ENCODE results near the gene KRTAP1-3. TPM values are rescaled to one million over a fixed set of nuclear protein-coding genes. Genes with fewer than 3 reads are reported as not detected.
"Not testable (repeated sequence)": the region's sequence is repeated elsewhere in the genome, so short reads cannot be mapped to it uniquely, and the experiment has no call there.

The KRTAP1-3 gene
- total RNA-seq, 3 donors from 2014 or later (not counting 1 experiment from before 2014, with no cell fraction given), result not detected

GRCh38 chr17:41042953-41043352, 8.3 kb upstream of the KRTAP1-3 start:
- Histone ChIP-seq H3K27me3 (ENCODE audit: control insufficient read depth, insufficient read depth, low read length) (peaks cover 4% of the 10 kb centered on the region), H3K36me3 (ENCODE audit: control insufficient read depth, insufficient read depth, low read length) (no peaks in the 10 kb centered on the region), H3K27ac (ENCODE audit: low read length) (no peak overlapping the region), H3K9me3 (ENCODE audit: control insufficient read depth, insufficient read depth, low read length) (no peaks in the 10 kb centered on the region), H3K4me1 (ENCODE audit: control insufficient read depth, insufficient read depth, low read length) (no peaks in the 10 kb centered on the region), H3K4me3 (ENCODE audit: low read length) (no peak overlapping the region)
- DNase-seq (no peak), ATAC-seq (no peak)
- TF ChIP-seq CTCF (IDR thresholded peaks at IDR 0.05), result no peak
- H3K9me3 Mint-ChIP-seq, result no peaks in the 10 kb centered on the region
- no peak overlapping the region for H3K27ac Mint-ChIP-seq
- no peaks in the 10 kb centered on the region for H3K4me1 Mint-ChIP-seq
- H3K36me3 Mint-ChIP-seq, result no peaks in the 10 kb centered on the region
- H3K4me3 Mint-ChIP-seq, result no peak overlapping the region
- WGBS (ENCODE audit: insufficient coverage), result no CpG with 5 or more reads among the region's 1 CpG
- intact Hi-C loops (cut with micrococcal nuclease), result no loop called here
- H3K27me3 Mint-ChIP-seq (ENCODE audit: low read depth in 2 of 2), result peaks cover 19 to 34% of the 10 kb centered on the region in 2 donors

- H3K27ac Mint-ChIP-seq; H3K27ac ChIP-seq (ENCODE audit: low read length); H3K27me3 ChIP-seq (ENCODE audit: control insufficient read depth, insufficient read depth, low read length); H3K4me1 Mint-ChIP-seq; intact Hi-C loops (cut with micrococcal nuclease); H3K4me1 ChIP-seq (ENCODE audit: control insufficient read depth, insufficient read depth, low read length); H3K9me3 ChIP-seq (ENCODE audit: control insufficient read depth, insufficient read depth, low read length); H3K4me3 ChIP-seq (ENCODE audit: low read length); ATAC-seq; H3K4me3 Mint-ChIP-seq; H3K9me3 Mint-ChIP-seq; DNase-seq; H3K36me3 ChIP-seq (ENCODE audit: control insufficient read depth, insufficient read depth, low read length); H3K36me3 Mint-ChIP-seq: not testable (repeated sequence)
- H3K27me3 Mint-ChIP-seq (ENCODE audit: low read depth in 2 of 2), result peaks cover 11 to 34% of the 10 kb centered on the region in 2 donors
- WGBS (ENCODE audit: insufficient coverage), result 82% methylated on average over 14 of the region's 14 CpGs
Observed at GRCh38 chr17:41040783-41041571, 6.3 kb upstream of the KRTAP1-3 start, which contains the start of gene KRTAP1-1. Gene KRTAP1-1 (minus strand): TSS chr17:41041450. CDS start chr17:41041397, 53 bp downstream.

- intact Hi-C loops (cut with micrococcal nuclease), result no loop called here
- no peaks in the 10 kb centered on the region for H3K36me3 ChIP-seq (ENCODE audit: control insufficient read depth, insufficient read depth, low read length)
- Mint-ChIP-seq H3K9me3 (no peaks in the 10 kb centered on the region), H3K27ac (no peak overlapping the region), H3K36me3 (no peaks in the 10 kb centered on the region), H3K27me3 (ENCODE audit: low read depth in 2 of 2) (peaks cover 9 to 36% of the 10 kb centered on the region in 2 donors), H3K4me1 (no peaks in the 10 kb centered on the region), H3K4me3 (no peak overlapping the region)
- DNase-seq (no peak), ATAC-seq (no peak)
- H3K27me3 ChIP-seq (ENCODE audit: control insufficient read depth, insufficient read depth, low read length), result peaks cover 8% of the 10 kb centered on the region
- H3K27ac ChIP-seq (ENCODE audit: low read length), result no peak overlapping the region
- H3K4me1 ChIP-seq (ENCODE audit: control insufficient read depth, insufficient read depth, low read length), result no peaks in the 10 kb centered on the region
- 88% methylated on average over 2 of the region's 2 CpGs for WGBS (ENCODE audit: insufficient coverage)
- TF ChIP-seq CTCF (IDR thresholded peaks at IDR 0.05), result no peak
- H3K9me3 ChIP-seq (ENCODE audit: control insufficient read depth, insufficient read depth, low read length), result no peaks in the 10 kb centered on the region
- no peak overlapping the region for H3K4me3 ChIP-seq (ENCODE audit: low read length)
Observed at GRCh38 chr17:41037853-41038350, 3.2 kb upstream of the KRTAP1-3 start.

DNA sequence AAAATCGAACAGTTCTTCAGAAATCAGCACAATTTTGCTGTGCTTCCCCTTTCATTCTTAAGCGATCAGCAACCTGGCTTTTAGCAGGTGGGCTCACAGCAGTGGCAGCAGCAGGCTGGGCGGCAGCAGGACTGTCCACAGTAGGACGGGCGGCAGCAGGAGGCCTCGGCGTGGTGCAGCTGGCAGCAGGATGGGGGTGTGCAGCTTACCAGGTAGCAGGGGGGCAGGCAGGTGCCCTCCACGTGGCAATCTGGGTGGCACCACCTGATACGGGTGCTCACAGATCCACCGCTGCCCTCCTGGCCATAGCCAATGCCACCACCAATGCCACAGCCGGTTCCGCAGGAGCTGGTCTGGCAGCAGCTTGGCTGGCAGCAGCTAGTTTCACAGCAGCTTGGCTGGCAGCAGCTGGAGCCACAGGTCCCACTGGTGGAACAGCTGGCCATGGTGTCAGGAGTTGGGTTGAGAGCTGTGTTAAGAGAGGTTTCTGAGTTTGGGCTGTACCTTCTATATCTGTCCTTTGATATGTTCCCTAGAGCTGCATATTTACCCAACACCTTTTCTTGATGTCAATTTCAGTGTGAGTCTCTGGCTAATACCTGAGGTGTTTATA, 4.9 kb downstream of the KRTAP1-3 start, which contains the start of gene KRTAP1-4:
Gene KRTAP1-4, minus strand, starts transcription at position 563 of the 613 bp plus-strand sequence. Its CDS starts 117 bp downstream, at position 446.
- DNase-seq, result no peak
- peaks cover 21 to 46% of the 10 kb centered on the region in 2 donors for H3K27me3 Mint-ChIP-seq (ENCODE audit: low read depth in 2 of 2)
- no peak within 1 kb of the TSS for H3K27ac Mint-ChIP-seq
- no peak within 1 kb of the TSS for H3K4me3 ChIP-seq (ENCODE audit: low read length)
- H3K9me3 Mint-ChIP-seq, result no peaks in the 10 kb centered on the region
- no peaks in the 10 kb centered on the region for H3K4me1 ChIP-seq (ENCODE audit: control insufficient read depth, insufficient read depth, low read length)
- intact Hi-C loops (cut with micrococcal nuclease), result no loop called here
- no peaks in the 10 kb centered on the region for H3K9me3 ChIP-seq (ENCODE audit: control insufficient read depth, insufficient read depth, low read length)
- H3K4me1 Mint-ChIP-seq, result no peaks in the 10 kb centered on the region
- H3K36me3 ChIP-seq (ENCODE audit: control insufficient read depth, insufficient read depth, low read length), result no peaks in the 10 kb centered on the region
- H3K27ac ChIP-seq (ENCODE audit: low read length), result no peak within 1 kb of the TSS
- 86% methylated on average over 12 of the region's 12 CpGs for WGBS (ENCODE audit: insufficient coverage)
- H3K27me3 ChIP-seq (ENCODE audit: control insufficient read depth, insufficient read depth, low read length), result no peaks in the 10 kb centered on the region
- no peak for ATAC-seq
- H3K4me3 Mint-ChIP-seq, result no peak within 1 kb of the TSS
- no peak for TF ChIP-seq CTCF (IDR thresholded peaks at IDR 0.05)
- H3K36me3 Mint-ChIP-seq, result no peaks in the 10 kb centered on the region

Data from natural killer cell (primary cell).